Measurements from ENCODE around the gene GHRH.

The GHRH gene

GRCh38 chr20:37236462-37236861 is 25.2 kb downstream of the GHRH start:
- DNase-seq, result no peak

GRCh38 chr20:37235065-37235464 is 26.5 kb downstream of the GHRH start:
- no peak for DNase-seq

GRCh38 chr20:37234254-37234581 is 27.4 kb downstream of the GHRH start:
- DNase-seq, result no peak

- DNase-seq, result no peak
Measured at GRCh38 chr20:37233548-37234253, 27.9 kb downstream of the GHRH start.

GRCh38 chr20:37231947-37232630 is 29.5 kb downstream of the GHRH start:
- peak; percentile 78 for DNase-seq

GRCh38 chr20:37230200-37230599 is 31.4 kb downstream of the GHRH start:
- no peak for DNase-seq

- no peak for DNase-seq
Measured at GRCh38 chr20:37229357-37229756, 32.3 kb downstream of the GHRH start.

GRCh38 chr20:37228656-37229055 is 33.0 kb downstream of the GHRH start:
- DNase-seq, result no peak

GRCh38 chr20:37228082-37228481 is 33.5 kb downstream of the GHRH start:
- no peak for DNase-seq

GRCh38 chr20:37226889-37227288 is 34.7 kb downstream of the GHRH start:
- DNase-seq, result no peak

- DNase-seq, result no peak
Measured at GRCh38 chr20:37225146-37225545, 36.5 kb downstream of the GHRH start.

- no peak for DNase-seq
Measured at GRCh38 chr20:37223053-37223452, 38.6 kb downstream of the GHRH start.

- DNase-seq, result no peak
Measured at GRCh38 chr20:37222086-37222485, 39.5 kb downstream of the GHRH start.

- no peak for DNase-seq
Measured at GRCh38 chr20:37220731-37221130, 40.9 kb downstream of the GHRH start.

- peak; percentile 48 for DNase-seq
Measured at GRCh38 chr20:37219751-37220668, 41.6 kb downstream of the GHRH start.

- DNase-seq, result no peak
Measured at GRCh38 chr20:37218976-37219375, 42.6 kb downstream of the GHRH start.

GRCh38 chr20:37218441-37218840 is 43.2 kb downstream of the GHRH start:
- DNase-seq, result no peak

GRCh38 chr20:37209661-37210314 is 51.8 kb downstream of the GHRH start:
- DNase-seq, result no peak

GRCh38 chr20:37209193-37209592 is 52.4 kb downstream of the GHRH start:
- DNase-seq, result no peak

- no peak for DNase-seq
Measured at GRCh38 chr20:37207171-37207570, 54.4 kb downstream of the GHRH start.

GRCh38 chr20:37205794-37206193 is 55.8 kb downstream of the GHRH start:
- DNase-seq, result no peak

- peak; percentile 53 for DNase-seq
Measured at GRCh38 chr20:37205130-37205529, 56.5 kb downstream of the GHRH start.

GRCh38 chr20:37204056-37204455 is 57.6 kb downstream of the GHRH start:
- no peak for DNase-seq
